A549 (cell line): ENCODE data around the gene CUX1. TPM values are rescaled to one million over a fixed set of nuclear protein-coding genes. Genes with fewer than 3 reads are reported as not detected.

Experiments
- ATAC-seq, 2 experiments: fragments of 200-7000 bp in 1 of 2; fragments of >200 bp in 1 of 2; cut with Nextera tagmentation in 1 of 2; cut with Tn5 transposase in 1 of 2; 3 replicates each; pipeline versions ENCODE4 v1.8.0 to v1.9.1; 2018 to 2020; ENCODE audit warnings: mild to moderate bottlenecking in 1 of 2, moderate library complexity in 1 of 2
- CTCF ChIA-PET: fragments of 300-600 bp; sonication (Branson Sonifier 250); formaldehyde crosslinking; extraction: SDS; loops from one replicate; lab custom pipeline; 2021; ENCODE audit warnings: antibody characterized with exemption, inconsistent platforms; lab: Yijun Ruan, JAX
- POLR2A ChIA-PET: fragments of 350-600 bp; formaldehyde crosslinking; extraction: SDS; loops from one replicate; lab custom pipeline; 2021; ENCODE audit warnings: antibody characterized with exemption, inconsistent platforms; lab: Yijun Ruan, JAX
- DNase-seq, 2 experiments: peaks; one replicate each; pipeline versions ENCODE4 v3.0.0 to v3.0.0-alpha.2; 2011 to 2016; ENCODE audit warnings: low read depth in 1 of 2, low spot score in 1 of 2
- FAIRE-seq: peaks from 2 replicates; lab custom pipeline; 2011; peaks lifted over from hg19 to GRCh38; lab: Jason Lieb, UNC
- H3K27ac ChIP-seq, 2 experiments: fragments of >200 bp; sonication (Bioruptor Twin); formaldehyde crosslinking; 3 replicates each; pipeline ENCODE4 v1.5.1; 2016 to 2017
- H3K4me1 ChIP-seq: fragments of >200 bp; sonication (Bioruptor Twin); formaldehyde crosslinking; 3 replicates; pipeline ENCODE4 v1.6.1; 2016
- H3K4me2 ChIP-seq: fragments of >200 bp; sonication (Bioruptor Twin); formaldehyde crosslinking; 3 replicates; pipeline ENCODE4 v1.6.1; 2016
- H3K4me3 ChIP-seq: fragments of >200 bp; sonication (Bioruptor Twin); formaldehyde crosslinking; 3 replicates; pipeline ENCODE4 v1.5.1; 2016
- H3K9me3 ChIP-seq: fragments of >200 bp; sonication (Bioruptor Twin); formaldehyde crosslinking; 3 replicates; pipeline ENCODE4 v1.6.1; 2016
- CBX2 ChIP-seq: fragments of 200-600 bp; sonication (generic); IDR thresholded peaks from 2 replicates; pipeline ENCODE4 v1.6.1; 2016; ENCODE audit warnings: low read depth, mild to moderate bottlenecking, borderline replicate concordance
- CEBPB ChIP-seq, 2 experiments: fragments of >200 bp in 1 of 2; sonication (Bioruptor Twin) in 1 of 2; formaldehyde crosslinking in 1 of 2; IDR thresholded peaks; 2 replicates each; pipeline ENCODE4 v1.6.1; 2012 to 2016
- CHD2 ChIP-seq: fragments of 150-350 bp; IDR thresholded peaks from 2 replicates; pipeline ENCODE4 v1.6.1; 2014; ENCODE audit warnings: low read length; ENCODE audit not compliant: partially characterized antibody
- CHD4 ChIP-seq: fragments of 200-600 bp; sonication (generic); IDR thresholded peaks from 2 replicates; pipeline ENCODE4 v1.6.1; 2016; ENCODE audit warnings: antibody characterized with exemption, mild to moderate bottlenecking, borderline replicate concordance
- FOSL2 ChIP-seq, 2 experiments: fragments of 450-650 bp in 1 of 2; fragments of >200 bp in 1 of 2; sonication (Bioruptor Twin) in 1 of 2; formaldehyde crosslinking; IDR thresholded peaks; 2 replicates each; pipeline versions ENCODE4 v1.5.0 to v1.6.1; 2016 to 2020; ENCODE audit warnings: mild to moderate bottlenecking in 1 of 2, moderate library complexity in 1 of 2
- FOXS1 ChIP-seq: fragments of 250-450 bp; sonication (Bioruptor Pico); IDR thresholded peaks from 2 replicates; pipeline ENCODE4 v1.5.0; 2020; ENCODE audit warnings: mild to moderate bottlenecking, moderate library complexity
- JUNB ChIP-seq: fragments of >200 bp; sonication (Bioruptor Twin); formaldehyde crosslinking; IDR thresholded peaks from 2 replicates; pipeline ENCODE4 v1.6.1; 2016
- KDM1A ChIP-seq: fragments of 200-600 bp; sonication (generic); IDR thresholded peaks from 2 replicates; pipeline ENCODE4 v1.6.1; 2016; ENCODE audit warnings: low read depth, mild to moderate bottlenecking
- KDM5A ChIP-seq: fragments of 200-600 bp; sonication (generic); IDR thresholded peaks from 2 replicates; pipeline ENCODE4 v1.6.1; 2016; ENCODE audit warnings: antibody characterized with exemption, mild to moderate bottlenecking
- NR3C1 ChIP-seq: fragments of >200 bp; sonication (Bioruptor Twin); formaldehyde crosslinking; IDR thresholded peaks from 3 replicates; pipeline ENCODE4 v1.6.1; 2017
- POLR2A ChIP-seq: IDR thresholded peaks from 2 replicates; pipeline ENCODE4 v1.6.1; 2012; ENCODE audit warnings: mild to moderate bottlenecking, low read length
- RAD21 ChIP-seq, 2 experiments: fragments of >200 bp in 1 of 2; sonication (Bioruptor Twin) in 1 of 2; formaldehyde crosslinking in 1 of 2; IDR thresholded peaks in 1 of 2; conservative IDR thresholded peaks in 1 of 2; 2 replicates in 1 of 2; 3 replicates in 1 of 2; pipeline ENCODE4 v1.6.1; 2012 to 2018; ENCODE audit warnings: inconsistent platforms in 1 of 2
- RNF2 ChIP-seq: fragments of 200-600 bp; sonication (generic); IDR thresholded peaks from 2 replicates; pipeline ENCODE4 v1.6.1; 2016; ENCODE audit warnings: low read depth, mild to moderate bottlenecking, antibody characterized with exemption, moderate library complexity, borderline replicate concordance
- SREBF2 ChIP-seq: fragments of 450-650 bp; IDR thresholded peaks from 2 replicates; pipeline ENCODE4 v1.6.1; 2014; ENCODE audit warnings: mild to moderate bottlenecking, moderate library complexity
- TFCP2L1 ChIP-seq: fragments of 250-450 bp; sonication (Bioruptor Pico); IDR thresholded peaks from 2 replicates; pipeline ENCODE4 v1.5.0; 2021; ENCODE audit warnings: mild to moderate bottlenecking
- ZC3H11A ChIP-seq: fragments of 450-650 bp; IDR thresholded peaks from 2 replicates; pipeline ENCODE4 v1.6.1; 2014; ENCODE audit warnings: antibody characterized with exemption, mild to moderate bottlenecking
- ZNF302 ChIP-seq: fragments of 250-450 bp; sonication (Bioruptor Pico); IDR thresholded peaks from 2 replicates; pipeline ENCODE4 v1.9.0; 2021; ENCODE audit warnings: inconsistent platforms, mild to moderate bottlenecking, moderate library complexity
- WGBS: methylation state at CpG from one replicate; pipeline ENCODE4 v1.1.6; 2017; ENCODE audit errors: missing lambda C conversion rate; 5-methylcytosine and 5-hydroxymethylcytosine counted together
- polyA plus RNA-seq, 4 experiments: library from polyadenylated mRNA; depleted of rRNA in 3 of 4; stranded (reverse); fragments of >200 nt; fragmentation: RNase III in 1 of 4; extraction: RNeasy Plus Mini Kit Qiagen cat#74134 plus additional on column Dnase treatment in 1 of 4; gene quantifications; 2 replicates in 3 of 4; 3 replicates in 1 of 4; pipeline ENCODE4 v1.2.3, GENCODE V29; 2011 to 2017
- TF ChIP-seq, protein P1 (sequence below): fragments of 250-450 bp; sonication (Bioruptor Pico); IDR thresholded peaks from 2 replicates; pipeline ENCODE4 v1.5.0; 2021; ENCODE audit warnings: mild to moderate bottlenecking, moderate library complexity, borderline replicate concordance
- TF ChIP-seq, protein P2 (sequence below): fragments of 200-600 bp; sonication (generic); IDR thresholded peaks from 2 replicates; pipeline ENCODE4 v1.6.1; 2016; ENCODE audit warnings: antibody characterized with exemption, mild to moderate bottlenecking, moderate library complexity
- TF ChIP-seq, protein P3 (sequence below): fragments of 250-450 bp; sonication (Bioruptor Pico); IDR thresholded peaks from 2 replicates; pipeline ENCODE4 v1.5.0; 2020; ENCODE audit warnings: low read depth, mild to moderate bottlenecking, moderate library complexity
- TF ChIP-seq, protein P4 (sequence below): fragments of >200 bp; sonication (Bioruptor Twin); formaldehyde crosslinking; IDR thresholded peaks from 3 replicates; pipeline ENCODE4 v1.5.1; 2016
- TF ChIP-seq, protein P5 (sequence below): IDR thresholded peaks from 2 replicates; pipeline ENCODE4 v1.6.1; 2012; ENCODE audit warnings: low read depth, borderline replicate concordance
- TF ChIP-seq, protein P6 (sequence below): fragments of >200 bp; sonication (Bioruptor Twin); formaldehyde crosslinking; IDR thresholded peaks from 2 replicates; pipeline ENCODE4 v1.6.1; 2016

The CUX1 gene
- polyA plus RNA-seq, 2 of the 4 experiments (the other 2 are of a cell fraction): 32.7 to 33.4 TPM

DNA sequence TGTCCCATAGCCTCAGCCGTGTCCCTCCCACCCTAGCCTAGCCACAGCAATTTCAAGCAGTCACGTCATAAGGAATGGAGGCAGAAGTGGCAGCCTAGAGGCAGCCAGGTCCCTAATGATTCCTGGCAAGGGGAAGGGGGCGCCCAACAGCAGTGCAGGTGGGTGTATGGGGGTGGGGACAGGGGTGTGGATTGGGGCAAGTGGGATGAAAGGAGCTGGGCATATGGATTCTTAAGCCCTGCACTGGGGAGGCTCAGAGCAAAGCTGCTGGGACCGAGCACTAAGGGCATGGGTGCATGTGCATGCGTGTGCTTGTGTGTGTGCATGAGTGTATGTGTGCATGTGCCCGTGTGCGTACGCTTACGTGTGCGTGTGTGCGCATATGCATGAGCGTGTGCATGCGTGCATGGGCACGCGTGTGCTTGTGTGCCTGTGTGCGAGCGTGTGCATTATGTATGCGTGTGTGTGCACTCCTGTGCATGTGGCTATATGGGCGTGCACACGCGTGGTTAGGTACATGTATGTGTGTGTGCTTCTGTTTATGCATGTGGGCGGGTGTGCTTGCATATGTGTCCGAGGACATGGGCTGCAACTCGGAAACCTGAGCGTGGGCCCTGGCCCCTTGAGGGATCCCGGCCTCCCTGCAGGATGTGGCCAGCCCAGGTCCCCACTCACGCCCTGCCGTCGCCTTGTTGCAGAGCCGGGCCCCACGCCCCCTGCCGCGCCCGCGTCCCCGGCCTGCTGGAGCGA is 503.4 kb downstream of the CUX1 start:
- no peak for FAIRE-seq
- Histone ChIP-seq H3K4me2 (no peak overlapping the region), H3K9me3 (no peaks in the 10 kb centered on the region), H3K4me3 (no peak overlapping the region)
- DNase-seq: no peak
- ATAC-seq: no peak
- POLR2A ChIA-PET: no interaction called here
- CTCF ChIA-PET: interaction anchor here (0.8 to 1.0 kb wide), 2 partner anchors 10 to 11 kb away, joined by 3 read pairs; no protein-coding TSS in a partner anchor
- 90% methylated on average over 34 of the region's 37 CpGs for WGBS
- no peak for TF ChIP-seq CEBPB (IDR thresholded peaks at IDR 0.05)
- TF ChIP-seq POLR2A: no peak
- TF ChIP-seq, protein P1, sequence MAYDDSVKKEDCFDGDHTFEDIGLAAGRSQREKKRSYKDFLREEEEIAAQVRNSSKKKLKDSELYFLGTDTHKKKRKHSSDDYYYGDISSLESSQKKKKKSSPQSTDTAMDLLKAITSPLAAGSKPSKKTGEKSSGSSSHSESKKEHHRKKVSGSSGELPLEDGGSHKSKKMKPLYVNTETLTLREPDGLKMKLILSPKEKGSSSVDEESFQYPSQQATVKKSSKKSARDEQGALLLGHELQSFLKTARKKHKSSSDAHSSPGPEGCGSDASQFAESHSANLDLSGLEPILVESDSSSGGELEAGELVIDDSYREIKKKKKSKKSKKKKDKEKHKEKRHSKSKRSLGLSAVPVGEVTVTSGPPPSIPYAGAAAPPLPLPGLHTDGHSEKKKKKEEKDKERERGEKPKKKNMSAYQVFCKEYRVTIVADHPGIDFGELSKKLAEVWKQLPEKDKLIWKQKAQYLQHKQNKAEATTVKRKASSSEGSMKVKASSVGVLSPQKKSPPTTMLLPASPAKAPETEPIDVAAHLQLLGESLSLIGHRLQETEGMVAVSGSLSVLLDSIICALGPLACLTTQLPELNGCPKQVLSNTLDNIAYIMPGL (CRISPR knock-in tag): no peak
- TF ChIP-seq KDM5A: no peak
- TF ChIP-seq FOSL2 (IDR thresholded peaks at IDR 0.05): no peak
- no peak for TF ChIP-seq FOSL2 (CRISPR knock-in tag; IDR thresholded peaks at IDR 0.05)
- no peak for TF ChIP-seq KDM1A
- no peak for TF ChIP-seq ZNF302 (CRISPR knock-in tag)
- no peak for TF ChIP-seq RAD21 (conservative IDR thresholded peaks at IDR 0.05 in 1 of 2, IDR thresholded peaks at IDR 0.05 in 1 of 2)
- no peak for TF ChIP-seq CHD4
- TF ChIP-seq TFCP2L1: no peak
- TF ChIP-seq, protein P2, sequence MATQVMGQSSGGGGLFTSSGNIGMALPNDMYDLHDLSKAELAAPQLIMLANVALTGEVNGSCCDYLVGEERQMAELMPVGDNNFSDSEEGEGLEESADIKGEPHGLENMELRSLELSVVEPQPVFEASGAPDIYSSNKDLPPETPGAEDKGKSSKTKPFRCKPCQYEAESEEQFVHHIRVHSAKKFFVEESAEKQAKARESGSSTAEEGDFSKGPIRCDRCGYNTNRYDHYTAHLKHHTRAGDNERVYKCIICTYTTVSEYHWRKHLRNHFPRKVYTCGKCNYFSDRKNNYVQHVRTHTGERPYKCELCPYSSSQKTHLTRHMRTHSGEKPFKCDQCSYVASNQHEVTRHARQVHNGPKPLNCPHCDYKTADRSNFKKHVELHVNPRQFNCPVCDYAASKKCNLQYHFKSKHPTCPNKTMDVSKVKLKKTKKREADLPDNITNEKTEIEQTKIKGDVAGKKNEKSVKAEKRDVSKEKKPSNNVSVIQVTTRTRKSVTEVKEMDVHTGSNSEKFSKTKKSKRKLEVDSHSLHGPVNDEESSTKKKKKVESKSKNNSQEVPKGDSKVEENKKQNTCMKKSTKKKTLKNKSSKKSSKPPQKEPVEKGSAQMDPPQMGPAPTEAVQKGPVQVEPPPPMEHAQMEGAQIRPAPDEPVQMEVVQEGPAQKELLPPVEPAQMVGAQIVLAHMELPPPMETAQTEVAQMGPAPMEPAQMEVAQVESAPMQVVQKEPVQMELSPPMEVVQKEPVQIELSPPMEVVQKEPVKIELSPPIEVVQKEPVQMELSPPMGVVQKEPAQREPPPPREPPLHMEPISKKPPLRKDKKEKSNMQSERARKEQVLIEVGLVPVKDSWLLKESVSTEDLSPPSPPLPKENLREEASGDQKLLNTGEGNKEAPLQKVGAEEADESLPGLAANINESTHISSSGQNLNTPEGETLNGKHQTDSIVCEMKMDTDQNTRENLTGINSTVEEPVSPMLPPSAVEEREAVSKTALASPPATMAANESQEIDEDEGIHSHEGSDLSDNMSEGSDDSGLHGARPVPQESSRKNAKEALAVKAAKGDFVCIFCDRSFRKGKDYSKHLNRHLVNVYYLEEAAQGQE: no peak
- TF ChIP-seq, protein P3, sequence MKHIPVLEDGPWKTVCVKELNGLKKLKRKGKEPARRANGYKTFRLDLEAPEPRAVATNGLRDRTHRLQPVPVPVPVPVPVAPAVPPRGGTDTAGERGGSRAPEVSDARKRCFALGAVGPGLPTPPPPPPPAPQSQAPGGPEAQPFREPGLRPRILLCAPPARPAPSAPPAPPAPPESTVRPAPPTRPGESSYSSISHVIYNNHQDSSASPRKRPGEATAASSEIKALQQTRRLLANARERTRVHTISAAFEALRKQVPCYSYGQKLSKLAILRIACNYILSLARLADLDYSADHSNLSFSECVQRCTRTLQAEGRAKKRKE (CRISPR knock-in tag): no peak
- TF ChIP-seq JUNB: no peak
- TF ChIP-seq, protein P4, sequence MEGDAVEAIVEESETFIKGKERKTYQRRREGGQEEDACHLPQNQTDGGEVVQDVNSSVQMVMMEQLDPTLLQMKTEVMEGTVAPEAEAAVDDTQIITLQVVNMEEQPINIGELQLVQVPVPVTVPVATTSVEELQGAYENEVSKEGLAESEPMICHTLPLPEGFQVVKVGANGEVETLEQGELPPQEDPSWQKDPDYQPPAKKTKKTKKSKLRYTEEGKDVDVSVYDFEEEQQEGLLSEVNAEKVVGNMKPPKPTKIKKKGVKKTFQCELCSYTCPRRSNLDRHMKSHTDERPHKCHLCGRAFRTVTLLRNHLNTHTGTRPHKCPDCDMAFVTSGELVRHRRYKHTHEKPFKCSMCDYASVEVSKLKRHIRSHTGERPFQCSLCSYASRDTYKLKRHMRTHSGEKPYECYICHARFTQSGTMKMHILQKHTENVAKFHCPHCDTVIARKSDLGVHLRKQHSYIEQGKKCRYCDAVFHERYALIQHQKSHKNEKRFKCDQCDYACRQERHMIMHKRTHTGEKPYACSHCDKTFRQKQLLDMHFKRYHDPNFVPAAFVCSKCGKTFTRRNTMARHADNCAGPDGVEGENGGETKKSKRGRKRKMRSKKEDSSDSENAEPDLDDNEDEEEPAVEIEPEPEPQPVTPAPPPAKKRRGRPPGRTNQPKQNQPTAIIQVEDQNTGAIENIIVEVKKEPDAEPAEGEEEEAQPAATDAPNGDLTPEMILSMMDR: no peak
- TF ChIP-seq, all 56 proteins: peak for 0
- Histone ChIP-seq H3K4me1 (no peaks in the 10 kb centered on the region), H3K27ac (no peak overlapping the region)

DNA sequence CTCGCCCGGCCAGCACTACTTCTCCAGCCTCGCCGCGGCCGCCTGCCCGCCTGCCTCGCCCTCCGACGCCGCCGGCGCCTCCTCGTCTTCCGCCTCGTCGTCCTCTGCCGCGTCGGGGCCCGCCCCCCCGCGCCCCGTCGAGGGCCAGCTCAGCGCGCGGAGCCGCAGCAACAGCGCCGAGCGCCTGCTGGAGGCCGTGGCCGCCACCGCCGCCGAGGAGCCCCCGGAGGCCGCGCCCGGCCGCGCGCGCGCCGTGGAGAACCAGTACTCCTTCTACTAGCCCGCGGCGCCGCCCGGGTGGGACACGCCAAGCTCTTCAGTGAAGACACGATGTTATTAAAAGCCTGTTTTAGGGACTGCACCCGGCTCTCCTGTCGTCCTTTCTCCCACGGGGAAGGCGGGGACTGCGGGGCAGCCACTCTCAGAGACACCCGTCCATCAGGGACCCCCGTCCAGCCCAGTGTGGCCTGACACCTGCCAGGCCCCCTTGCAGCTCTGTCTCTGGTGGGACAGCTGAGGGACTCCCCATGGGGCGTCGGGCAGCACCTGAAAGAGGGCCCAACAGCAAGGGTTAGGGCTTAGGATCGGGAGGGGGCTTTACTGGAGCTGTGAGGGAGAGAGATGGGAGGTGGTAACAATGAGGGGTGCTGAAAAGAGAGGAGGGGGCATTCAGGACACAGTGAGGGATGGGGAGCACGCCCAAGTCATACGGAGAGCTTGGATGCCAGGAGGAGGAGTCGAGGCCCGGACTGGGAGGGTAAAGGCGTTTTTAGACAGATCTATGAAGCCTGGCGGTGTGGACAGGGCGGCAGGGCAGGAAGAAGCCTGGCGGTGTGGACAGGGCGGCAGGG is 504.1 kb downstream of the CUX1 start:
- H3K9me3 ChIP-seq: no peaks in the 10 kb centered on the region
- H3K4me2 ChIP-seq: no peak overlapping the region
- ATAC-seq (no peak), DNase-seq (no peak), FAIRE-seq (no peak)
- H3K27ac ChIP-seq: no peak overlapping the region
- no peaks in the 10 kb centered on the region for H3K4me1 ChIP-seq
- H3K4me3 ChIP-seq: no peak overlapping the region
- ChIA-PET CTCF (interaction anchor here (0.8 kb wide), 1 partner anchor 10 kb away, joined by 3 read pairs; no protein-coding TSS in a partner anchor), POLR2A (no interaction called here)
- WGBS: 82% methylated on average over 35 of the region's 73 CpGs
- no peak for TF ChIP-seq RNF2
- no peak for TF ChIP-seq KDM5A
- no peak for TF ChIP-seq NR3C1
- no peak for TF ChIP-seq CBX2
- no peak for TF ChIP-seq CHD2
- TF ChIP-seq SREBF2: no peak
- TF ChIP-seq RAD21 (conservative IDR thresholded peaks at IDR 0.05 in 1 of 2, IDR thresholded peaks at IDR 0.05 in 1 of 2): no peak
- TF ChIP-seq, protein P5, sequence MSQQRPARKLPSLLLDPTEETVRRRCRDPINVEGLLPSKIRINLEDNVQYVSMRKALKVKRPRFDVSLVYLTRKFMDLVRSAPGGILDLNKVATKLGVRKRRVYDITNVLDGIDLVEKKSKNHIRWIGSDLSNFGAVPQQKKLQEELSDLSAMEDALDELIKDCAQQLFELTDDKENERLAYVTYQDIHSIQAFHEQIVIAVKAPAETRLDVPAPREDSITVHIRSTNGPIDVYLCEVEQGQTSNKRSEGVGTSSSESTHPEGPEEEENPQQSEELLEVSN: no peak
- TF ChIP-seq ZC3H11A: no peak
- TF ChIP-seq, protein P3 (CRISPR knock-in tag): no peak
- TF ChIP-seq, protein P6, sequence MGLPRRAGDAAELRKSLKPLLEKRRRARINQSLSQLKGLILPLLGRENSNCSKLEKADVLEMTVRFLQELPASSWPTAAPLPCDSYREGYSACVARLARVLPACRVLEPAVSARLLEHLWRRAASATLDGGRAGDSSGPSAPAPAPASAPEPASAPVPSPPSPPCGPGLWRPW: no peak
- TF ChIP-seq FOXS1 (CRISPR knock-in tag): no peak
